GM21381 (cell line): ENCODE data around the gene SKAP2.

ENCODE experiments used
- ATAC-seq: cut with Tn5 transposase; IDR thresholded peaks from one replicate; pipeline ENCODE4 v1.9.1; 2021; ENCODE audit warnings: mild to moderate bottlenecking, moderate library complexity; ENCODE audit not compliant: unreplicated experiment

SKAP2 gene

DNA sequence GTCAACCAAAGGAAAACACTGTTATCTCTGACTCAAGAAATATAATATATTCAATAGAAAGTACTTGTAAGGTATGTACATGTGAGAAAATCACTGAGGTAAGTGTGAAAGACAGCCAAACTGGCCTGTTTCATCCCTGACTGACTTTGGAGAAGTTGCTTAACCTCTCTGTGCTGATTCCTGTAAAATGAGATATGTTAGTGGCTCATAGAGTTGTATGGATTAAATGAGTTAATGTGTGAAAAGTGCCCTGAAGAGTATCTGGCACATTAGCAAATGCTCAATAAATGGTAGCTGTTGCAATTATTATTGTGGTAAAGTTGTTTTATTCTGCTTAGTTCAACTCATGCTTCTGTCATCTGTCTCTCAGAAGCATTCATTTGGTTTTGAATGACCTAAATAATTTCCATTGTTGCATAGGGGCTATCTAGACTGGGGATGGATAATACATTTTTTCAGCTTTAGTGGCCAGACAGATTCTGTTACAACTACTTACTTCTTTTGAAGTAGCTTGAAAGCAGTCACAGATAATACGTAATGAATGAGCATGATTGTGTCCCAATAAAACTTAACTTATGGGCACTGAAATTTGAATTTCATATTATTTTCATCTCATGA lies 84.3 kb downstream of the SKAP2 start:
- no peak for ATAC-seq

DNA sequence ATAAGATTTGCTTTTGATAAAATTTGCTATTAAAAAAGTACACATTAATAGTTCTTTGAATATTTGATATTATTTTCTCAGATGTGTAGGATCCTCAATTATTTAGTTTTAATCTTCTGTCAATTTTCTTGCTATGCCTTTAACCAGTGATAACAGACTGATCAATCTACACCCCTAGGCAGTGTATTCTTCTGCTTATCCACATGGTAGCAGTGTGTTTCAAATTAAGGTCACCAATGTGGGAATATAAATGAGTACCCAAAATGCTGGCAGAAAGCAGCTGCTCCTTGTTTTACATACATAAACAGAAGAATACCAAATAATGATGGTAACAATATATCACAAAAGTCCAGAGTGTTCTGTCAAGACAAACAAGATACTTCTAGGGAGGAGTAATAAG lies 87.0 kb downstream of the SKAP2 start:
- ATAC-seq = no peak

DNA sequence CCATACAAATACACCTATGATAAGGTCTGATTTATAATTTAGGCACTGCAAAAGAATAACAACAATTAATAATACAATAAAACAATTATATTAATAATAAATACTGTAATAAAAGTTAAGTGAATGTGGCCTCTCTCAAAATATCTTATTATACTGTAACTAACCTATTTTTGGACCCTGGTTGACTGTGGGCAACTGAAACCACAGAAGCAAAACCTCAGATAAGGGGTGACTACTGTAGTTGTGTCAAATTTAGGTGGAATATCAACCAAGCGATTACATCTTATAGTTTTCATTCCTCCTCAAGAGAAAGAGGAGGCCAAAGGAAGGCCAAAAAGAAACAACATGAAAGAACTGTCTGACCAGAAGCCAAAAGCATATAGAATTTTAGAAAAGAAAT lies 103.9 kb downstream of the SKAP2 start:
- no peak for ATAC-seq

DNA sequence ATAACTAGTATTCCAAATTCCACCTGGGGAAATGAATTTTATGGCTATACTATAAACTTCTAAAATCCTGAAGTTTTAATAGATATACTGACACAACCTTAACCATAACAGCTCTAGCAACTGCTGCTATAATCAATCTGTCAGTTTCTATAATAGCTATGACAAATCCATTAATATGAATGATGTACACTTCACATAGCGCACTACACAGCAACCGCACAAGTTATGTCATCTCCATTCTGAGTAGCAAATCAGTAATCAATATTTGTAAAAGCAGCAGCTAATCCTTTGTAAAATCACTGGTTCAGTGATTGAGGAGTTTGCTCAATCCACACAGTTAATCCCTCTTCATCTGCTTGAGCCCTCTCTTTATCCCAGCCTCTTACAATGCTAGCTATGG lies 105.3 kb downstream of the SKAP2 start:
- no peak for ATAC-seq

DNA sequence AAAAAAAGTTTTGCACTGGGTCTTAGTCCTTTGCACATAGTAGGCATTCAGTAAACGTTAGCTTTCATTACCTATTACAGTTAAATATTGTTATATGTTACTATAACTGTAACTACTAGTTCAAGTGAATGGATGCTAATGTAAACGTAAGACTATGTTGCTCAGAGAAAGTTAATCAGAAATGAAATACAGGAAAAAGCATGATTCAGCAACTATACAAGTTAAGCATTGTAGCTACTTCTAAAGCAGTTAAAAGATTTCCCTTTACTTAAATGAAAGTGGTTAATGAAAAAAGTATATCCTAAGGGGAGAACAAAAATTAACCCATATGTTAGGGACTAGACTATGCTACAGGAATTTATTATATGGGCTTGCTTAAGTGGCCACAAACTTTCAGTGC lies 121.2 kb downstream of the SKAP2 start:
- no peak for ATAC-seq

DNA sequence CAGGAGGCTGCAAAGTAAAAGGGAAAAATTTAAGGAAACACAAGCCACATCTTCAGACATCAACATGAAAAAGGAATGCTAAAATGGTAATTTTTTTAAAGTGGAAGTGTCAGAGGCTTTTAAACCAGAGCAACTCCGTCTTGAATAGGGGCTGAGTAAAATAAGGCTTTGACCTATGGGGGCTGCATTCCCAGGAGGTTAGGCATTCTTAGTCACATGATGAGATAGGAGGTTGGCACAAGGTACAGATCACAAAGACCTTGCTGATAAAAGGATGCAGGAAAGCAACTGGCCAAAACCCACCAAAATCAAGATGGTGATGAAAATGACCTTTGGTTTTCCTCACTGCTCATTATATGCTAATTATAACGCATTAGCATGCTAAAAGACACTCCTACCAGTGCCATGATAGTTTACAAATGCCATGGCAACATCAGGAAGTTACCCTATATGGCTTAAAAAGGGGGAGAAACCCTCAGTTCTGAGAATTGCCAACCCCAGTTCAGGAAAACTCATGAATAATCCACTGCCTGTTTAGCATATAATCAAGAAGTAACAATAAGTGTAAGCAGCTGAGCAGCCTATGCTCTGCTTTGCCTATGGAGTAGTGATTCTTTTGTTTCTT lies 128.3 kb downstream of the SKAP2 start:
- ATAC-seq = no peak

DNA sequence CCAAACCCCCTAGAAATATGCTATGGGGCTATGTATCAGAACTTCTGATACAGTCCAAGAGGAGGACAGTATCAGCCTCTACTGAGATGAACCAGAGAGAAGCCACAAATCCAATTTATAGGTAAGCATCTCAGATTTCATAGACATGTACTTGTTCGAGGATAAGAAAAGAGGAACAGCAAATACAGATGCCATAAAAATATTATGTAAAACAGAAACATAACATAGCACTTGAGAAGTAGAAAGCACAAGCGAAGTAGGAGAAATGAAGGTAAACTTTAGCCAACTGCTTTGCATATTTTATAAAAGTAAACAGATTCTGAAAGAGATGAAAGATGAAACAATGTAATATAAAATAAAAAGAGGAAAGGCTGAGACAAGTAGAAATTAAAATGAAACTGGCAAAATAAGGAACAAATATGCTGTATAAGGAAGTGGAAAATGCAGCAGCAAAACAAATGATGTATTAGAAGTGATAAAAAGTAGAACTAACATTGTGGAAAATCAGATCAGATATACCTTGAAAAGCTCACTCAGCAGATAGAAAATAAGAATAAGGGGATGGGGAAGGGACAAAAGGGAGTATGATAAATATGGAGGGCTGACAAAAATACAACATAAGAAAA lies 135.1 kb downstream of the SKAP2 start:
- no peak for ATAC-seq

DNA sequence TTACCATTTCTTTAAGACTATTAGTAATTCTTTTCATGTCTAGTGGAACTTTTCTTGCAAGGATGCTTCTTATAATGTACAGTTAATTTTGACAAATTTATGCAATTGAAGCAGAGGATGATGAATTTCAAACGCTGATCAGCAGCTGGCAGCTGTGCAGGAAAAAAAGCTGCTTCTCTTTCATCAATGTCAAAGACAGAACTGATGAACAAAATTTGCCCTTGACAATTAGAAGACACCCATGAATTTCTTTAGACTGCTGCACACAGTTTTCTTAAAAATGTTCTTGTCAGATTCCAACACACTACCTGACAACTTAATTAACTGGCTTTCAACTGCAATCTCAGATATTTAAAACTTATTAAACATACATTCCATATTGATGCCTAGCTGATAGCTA lies 138.3 kb downstream of the SKAP2 start:
- no peak for ATAC-seq

DNA sequence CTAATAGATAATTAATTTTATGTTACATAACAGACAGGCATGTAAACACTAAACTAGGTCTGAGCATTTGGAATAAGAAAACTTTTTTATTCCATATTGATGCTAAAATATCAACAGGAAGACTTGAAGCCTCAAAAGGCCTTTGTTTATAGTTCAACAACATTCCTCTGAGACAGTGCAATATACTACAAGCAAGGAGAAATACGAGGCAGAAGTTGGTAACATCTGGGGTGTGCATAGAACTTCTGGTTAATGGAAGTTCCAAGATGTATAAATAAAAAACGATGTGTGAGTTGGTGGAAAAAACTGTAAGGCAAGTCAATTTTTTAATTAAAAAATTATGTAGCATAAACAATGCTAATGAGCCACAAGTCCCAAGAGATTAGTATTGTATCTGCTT lies 139.6 kb downstream of the SKAP2 start:
- no peak for ATAC-seq

DNA sequence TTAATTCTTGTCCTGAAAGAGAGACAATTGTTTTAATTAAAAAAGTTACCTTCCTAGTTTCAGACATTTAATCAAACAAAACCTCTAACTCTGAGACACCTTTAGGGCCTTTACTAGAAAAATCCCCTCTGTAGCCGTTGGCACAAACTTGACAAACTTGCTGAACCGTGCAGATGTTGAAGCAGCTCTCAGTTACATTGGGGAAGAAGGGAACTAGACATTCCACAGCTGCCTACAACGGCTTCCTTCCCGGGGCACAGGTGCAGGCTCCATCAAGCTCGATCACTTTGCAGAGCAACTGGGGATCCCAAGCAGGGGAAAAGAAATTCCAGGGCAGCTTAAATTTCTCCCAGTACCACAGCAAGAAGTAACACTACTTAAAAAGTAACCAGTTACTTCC lies 141.3 kb downstream of the SKAP2 start:
- no peak for ATAC-seq

DNA sequence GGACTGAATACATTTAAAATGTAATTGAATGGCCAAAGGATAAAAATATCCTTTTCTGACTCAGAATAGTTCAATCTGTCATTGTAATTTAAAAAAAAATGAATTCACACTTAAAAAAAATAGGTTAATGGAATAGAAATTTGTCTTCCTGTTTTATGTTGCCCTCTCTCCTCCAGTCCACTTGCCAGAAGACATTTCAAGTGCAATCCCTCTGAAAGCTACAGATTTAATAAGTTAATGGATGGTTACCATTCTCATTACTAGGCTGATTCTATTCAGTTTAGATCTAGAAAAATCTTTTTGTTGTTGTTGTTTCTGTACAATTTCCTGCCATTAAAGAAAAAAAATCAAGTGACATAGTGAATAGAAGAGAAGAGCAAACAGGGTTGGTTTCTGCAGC lies 142.9 kb downstream of the SKAP2 start:
- no peak for ATAC-seq

DNA sequence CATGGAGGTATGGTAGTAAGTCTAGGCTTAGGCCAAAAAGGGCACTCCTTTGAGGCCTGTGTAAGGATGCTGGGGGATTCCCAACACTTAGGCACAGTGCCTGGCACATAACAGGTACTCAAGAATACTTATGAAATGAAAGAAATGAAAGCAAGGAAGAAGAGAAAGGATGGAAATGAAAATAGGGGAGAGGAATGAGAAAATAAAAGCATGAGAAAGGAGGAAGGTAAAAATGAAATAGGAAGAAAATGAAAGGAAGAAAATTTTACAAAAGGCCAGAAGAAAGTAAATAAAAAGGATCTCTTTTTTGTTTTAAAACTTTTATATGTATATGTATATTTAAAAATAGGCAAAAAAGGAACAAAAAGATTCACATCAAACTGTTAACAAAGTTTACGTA lies 146.3 kb downstream of the SKAP2 start:
- no peak for ATAC-seq

DNA sequence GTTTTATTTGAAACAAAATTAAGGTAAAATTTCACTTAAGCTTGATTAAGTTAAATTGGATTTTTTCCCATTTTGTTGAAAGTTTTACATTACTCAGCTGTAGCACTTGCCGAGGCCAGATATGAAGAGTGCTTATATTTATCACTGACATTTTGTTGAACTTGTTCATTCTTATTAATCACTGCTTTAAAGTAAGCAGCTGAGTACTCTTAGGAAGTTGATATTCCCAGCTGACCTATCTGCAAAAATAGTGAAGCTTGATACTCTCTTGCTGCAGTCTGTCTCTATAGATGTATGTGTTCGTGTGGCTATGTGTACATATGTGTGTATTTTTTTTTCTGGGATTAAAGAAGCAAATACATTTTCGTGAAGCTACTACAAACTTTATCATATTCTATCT lies 150.0 kb downstream of the SKAP2 start:
- no peak for ATAC-seq

DNA sequence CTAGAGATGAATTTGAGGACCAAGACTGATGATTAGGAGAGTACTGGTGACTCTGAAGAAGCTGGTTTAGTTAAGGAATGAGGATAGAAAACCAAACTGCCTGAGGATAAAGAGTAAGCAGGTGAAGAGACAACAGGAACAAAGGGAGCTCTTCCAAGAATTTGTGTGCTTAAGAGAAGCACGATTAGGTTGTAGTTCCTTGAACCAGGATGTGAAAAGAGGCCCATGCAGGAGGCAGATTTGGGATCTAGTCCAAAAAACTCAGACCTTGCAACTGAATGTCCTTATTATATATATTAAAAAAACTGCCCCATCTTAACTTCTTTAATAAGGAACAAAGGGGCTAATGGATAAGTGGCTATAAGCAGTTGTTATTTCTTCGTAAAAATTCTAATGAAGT lies 150.4 kb downstream of the SKAP2 start:
- no peak for ATAC-seq

DNA sequence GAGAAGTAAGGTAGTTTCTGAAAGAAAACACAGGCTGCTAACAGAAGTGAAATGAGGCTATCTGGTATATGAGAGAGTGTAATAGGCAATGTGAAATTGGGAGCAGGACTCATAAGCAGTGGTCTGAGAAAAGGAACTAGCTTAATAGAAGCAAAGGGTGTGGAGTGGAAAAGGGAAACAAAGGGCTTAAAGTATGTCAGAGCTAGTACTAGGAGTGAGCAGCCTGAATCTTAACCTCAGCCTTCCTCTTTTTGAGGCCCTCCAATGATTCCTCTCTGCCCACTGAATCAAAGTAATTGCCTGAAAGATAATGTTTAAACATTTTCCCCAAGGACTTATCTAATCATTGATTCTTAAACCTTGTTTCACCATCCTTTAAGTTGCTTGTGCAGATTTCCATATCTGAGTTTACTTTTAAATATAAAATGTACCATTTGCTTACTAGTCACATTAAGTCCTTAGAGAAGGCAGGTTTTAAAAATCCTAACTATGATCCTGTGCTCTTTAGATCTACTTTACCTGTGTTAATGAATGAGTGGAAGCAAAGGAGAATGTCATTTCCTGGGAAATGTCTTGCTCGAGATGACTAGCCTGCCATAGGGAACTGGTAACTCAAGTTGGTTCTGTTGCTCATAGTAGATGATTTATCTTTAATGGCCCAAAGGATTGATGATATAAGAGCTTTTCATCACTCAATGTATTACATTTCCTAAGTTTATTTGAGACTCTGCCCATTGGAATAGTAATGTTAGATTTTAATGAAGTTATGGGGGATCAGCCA lies 155.0 kb downstream of the SKAP2 start:
- ATAC-seq = no peak

DNA sequence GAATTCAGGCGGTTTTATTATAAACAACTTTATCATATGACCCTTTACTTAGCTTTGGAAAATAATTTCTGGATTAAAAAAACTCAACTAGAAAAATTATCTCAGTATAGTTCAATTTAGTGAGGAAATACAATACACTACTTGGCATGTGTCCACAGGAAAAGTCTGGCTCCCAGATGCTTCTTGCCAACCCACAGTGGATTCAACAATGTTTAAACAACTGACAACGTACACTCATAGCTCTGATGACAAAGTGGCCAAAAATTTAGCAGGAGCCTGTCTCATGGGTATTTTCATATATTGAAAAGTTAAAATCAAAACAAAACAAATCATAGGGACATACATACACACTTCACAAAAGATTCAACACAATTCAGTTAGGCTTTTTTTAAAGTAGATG lies 158.8 kb downstream of the SKAP2 start:
- ATAC-seq = no peak

DNA sequence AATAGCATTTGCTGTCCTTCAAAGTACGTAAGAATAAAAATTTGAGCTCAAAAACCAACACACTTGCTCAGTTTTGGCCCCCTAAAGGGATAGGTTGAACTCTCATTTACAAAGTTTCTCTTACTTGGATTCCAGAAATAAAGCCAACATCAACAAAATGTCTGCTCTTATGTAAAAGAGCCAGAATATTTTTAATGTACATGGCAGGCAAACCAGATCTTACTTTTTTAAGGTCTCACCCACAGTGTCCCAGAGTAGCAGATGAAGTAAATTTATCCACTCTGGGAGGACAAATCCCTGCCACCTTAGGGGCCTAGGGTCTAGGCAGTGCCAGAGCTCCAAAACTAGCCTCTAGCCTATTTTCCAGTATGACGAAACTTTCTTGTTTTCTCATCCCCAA lies 159.6 kb downstream of the SKAP2 start:
- ATAC-seq = no peak

DNA sequence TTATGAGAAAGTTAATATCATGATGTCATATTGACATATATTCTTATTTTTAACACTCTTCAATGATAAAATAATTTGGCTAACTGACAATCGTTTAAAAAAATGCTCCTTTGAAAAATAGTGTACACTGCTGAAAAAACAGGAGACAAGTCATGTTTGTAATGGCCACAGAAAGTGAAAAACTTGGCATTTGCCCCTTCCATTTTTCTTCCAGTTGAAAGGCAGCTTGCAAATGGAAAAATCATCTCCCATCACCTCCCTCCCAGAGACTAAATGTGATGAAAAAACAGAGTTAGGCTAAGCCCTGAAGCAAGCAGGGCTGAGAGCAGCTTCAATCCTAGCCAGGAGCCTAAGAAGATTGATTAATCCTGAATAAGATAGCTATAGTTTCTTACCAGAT lies 160.4 kb downstream of the SKAP2 start:
- ATAC-seq = no peak

DNA sequence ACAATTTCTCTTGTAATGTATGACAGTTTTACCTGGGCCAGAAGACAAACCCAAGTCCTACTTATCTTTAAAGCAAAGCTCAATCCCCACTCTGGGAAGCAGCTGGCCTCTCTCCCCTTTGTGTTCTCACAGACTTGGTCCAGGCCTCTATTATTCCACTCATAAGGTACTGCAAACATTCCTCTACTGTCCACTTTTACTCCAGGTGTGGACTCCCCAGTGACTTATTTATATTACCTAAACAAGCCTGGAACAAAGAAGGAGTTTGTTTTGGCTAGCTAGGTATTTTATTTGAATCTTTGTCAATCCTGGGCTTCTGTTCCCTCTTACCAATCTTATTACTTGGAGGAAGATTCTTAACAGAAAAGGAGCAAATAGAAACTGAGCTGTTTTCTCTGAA lies 163.5 kb downstream of the SKAP2 start:
- no peak for ATAC-seq

DNA sequence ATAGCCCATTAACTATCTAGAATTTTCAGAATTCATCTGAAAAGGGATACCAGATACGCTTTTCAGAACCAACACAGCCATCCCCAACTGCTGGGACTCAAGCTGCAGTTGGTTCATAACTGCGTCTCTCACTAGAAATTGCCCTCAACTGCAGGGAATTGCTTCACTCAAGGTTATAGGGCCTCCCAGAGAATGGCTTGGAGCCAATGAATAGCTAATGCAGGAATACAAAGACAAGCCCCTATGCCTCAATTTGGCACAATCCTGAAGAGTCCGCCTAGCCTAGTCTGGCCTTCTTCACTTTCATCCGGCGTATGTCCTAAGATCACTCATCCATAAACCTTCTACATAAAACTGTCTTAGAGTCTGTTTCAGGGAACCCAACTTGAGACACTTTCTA lies 164.0 kb downstream of the SKAP2 start:
- ATAC-seq = no peak

DNA sequence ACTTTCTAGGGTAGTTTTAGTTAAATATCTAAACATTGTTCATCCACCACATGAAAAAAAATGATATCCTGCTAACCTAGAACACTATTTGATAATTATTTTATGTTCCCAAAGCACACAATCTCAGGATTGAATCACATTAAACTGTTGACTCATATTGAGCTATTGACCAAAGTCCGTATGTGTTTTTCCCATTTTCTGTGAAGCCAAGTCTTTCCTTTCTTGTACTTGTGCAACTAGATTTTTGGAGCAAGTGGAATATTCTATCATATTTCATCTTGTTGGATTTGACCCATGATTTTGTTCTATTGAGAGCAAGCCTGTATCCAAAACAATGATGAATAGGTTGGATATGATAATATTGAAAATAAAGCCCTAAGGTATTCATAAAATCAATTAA lies 164.6 kb downstream of the SKAP2 start:
- no peak for ATAC-seq

DNA sequence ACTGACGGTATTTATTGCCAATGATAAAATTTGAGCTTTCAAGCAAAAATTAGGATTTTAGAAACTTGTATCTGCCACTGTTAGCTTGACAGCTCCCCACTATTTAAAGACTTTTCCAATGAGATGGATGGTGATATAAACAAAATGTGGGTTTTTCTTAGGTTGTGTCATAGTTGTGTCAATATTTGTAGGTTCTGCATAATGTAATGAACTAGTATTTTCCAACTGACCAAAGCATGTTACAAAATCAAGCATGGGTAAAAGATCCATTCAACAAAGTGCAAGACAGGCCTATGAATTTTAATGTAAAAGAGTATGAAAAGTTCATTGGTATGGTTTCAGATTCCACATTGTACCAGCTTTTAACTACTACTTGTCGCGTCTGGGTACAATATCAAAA lies 165.6 kb downstream of the SKAP2 start:
- ATAC-seq = no peak
